IgD-negative memory B cell (primary cell): ENCODE measurements around the gene ADGRB3. TPM values are rescaled to one million over a fixed set of nuclear protein-coding genes. Genes with fewer than 3 reads are reported as not detected.

Source experiments
- H3K27ac Mint-ChIP-seq, 3 donors: one replicate each; pipeline ENCODE4 v1.8.0; 2020 to 2022; ENCODE audit warnings: mild to moderate bottlenecking in 3 of 3, mixed read lengths in 3 of 3, moderate library complexity in 1 of 3
- H3K27me3 Mint-ChIP-seq: one replicate; pipeline ENCODE4 v1.8.0; 2021; ENCODE audit warnings: mixed read lengths
- H3K36me3 Mint-ChIP-seq: one replicate; pipeline ENCODE4 v1.8.0; 2020; ENCODE audit warnings: mild to moderate bottlenecking, mixed read lengths
- H3K4me1 Mint-ChIP-seq, 3 donors: one replicate each; pipeline ENCODE4 v1.8.0; 2020 to 2022; ENCODE audit warnings: mixed read lengths in 3 of 3, mild to moderate bottlenecking in 1 of 3
- H3K4me3 Mint-ChIP-seq, 4 donors: one replicate each; pipeline ENCODE4 v1.8.0; 2020 to 2022; ENCODE audit warnings: mild to moderate bottlenecking in 4 of 4, mixed read lengths in 4 of 4, moderate library complexity in 3 of 4
- H3K9me3 Mint-ChIP-seq, 3 donors: one replicate each; pipeline ENCODE4 v1.8.0; 2020 to 2021; ENCODE audit warnings: mixed read lengths in 3 of 3, mild to moderate bottlenecking in 1 of 3
- polyA plus RNA-seq: library from polyadenylated mRNA; unstranded; fragments of 300-500 nt; fragmentation: Illumina TruSeq; gene quantifications from one replicate; pipeline ENCODE4 v1.2.3, GENCODE V29; 2021

ADGRB3 gene
- polyA plus RNA-seq, 1 donor from 2014 or later, result not detected

- Mint-ChIP-seq H3K4me1 (no peaks in the 10 kb centered on the region), H3K9me3 (peaks cover 0 to 4% (median 0%) of the 10 kb centered on the region in 3 donors)
These were observed 409.5 kb downstream of the ADGRB3 start for GRCh38 chr6:69044534-69044933.

GRCh38 chr6:69059413-69059812 lies 424.3 kb downstream of the ADGRB3 start:
- H3K36me3 Mint-ChIP-seq, result no peaks in the 10 kb centered on the region
- H3K4me3 Mint-ChIP-seq, result no peak overlapping the region
- H3K4me1 Mint-ChIP-seq, result no peaks in the 10 kb centered on the region
- H3K9me3 Mint-ChIP-seq, result no peaks in the 10 kb centered on the region
- no peaks in the 10 kb centered on the region for H3K27me3 Mint-ChIP-seq
- H3K27ac Mint-ChIP-seq, result no peak overlapping the region

More at GRCh38 chr6:69044534-69044933, 409.5 kb downstream of the ADGRB3 start:
- Mint-ChIP-seq H3K27me3 (no peaks in the 10 kb centered on the region), H3K4me3 (no peak overlapping the region), H3K36me3 (no peaks in the 10 kb centered on the region), H3K27ac (no peak overlapping the region)

- no peaks in the 10 kb centered on the region for H3K9me3 Mint-ChIP-seq
- no peak overlapping the region for H3K4me3 Mint-ChIP-seq
- no peaks in the 10 kb centered on the region for H3K36me3 Mint-ChIP-seq
- H3K4me1 Mint-ChIP-seq, result no peaks in the 10 kb centered on the region
- H3K27ac Mint-ChIP-seq, result no peak overlapping the region
- H3K27me3 Mint-ChIP-seq, result no peaks in the 10 kb centered on the region
These were observed 426.0 kb downstream of the ADGRB3 start for GRCh38 chr6:69061066-69061465.

GRCh38 chr6:69063401-69063800 lies 428.3 kb downstream of the ADGRB3 start:
- no peak overlapping the region for H3K4me3 Mint-ChIP-seq
- H3K36me3 Mint-ChIP-seq, result no peaks in the 10 kb centered on the region
- H3K4me1 Mint-ChIP-seq, result no peaks in the 10 kb centered on the region
- H3K27ac Mint-ChIP-seq, result no peak overlapping the region
- H3K27me3 Mint-ChIP-seq, result no peaks in the 10 kb centered on the region
- no peaks in the 10 kb centered on the region for H3K9me3 Mint-ChIP-seq

- H3K4me1 Mint-ChIP-seq, result no peaks in the 10 kb centered on the region
- no peak overlapping the region for H3K4me3 Mint-ChIP-seq
- no peaks in the 10 kb centered on the region for H3K36me3 Mint-ChIP-seq
- H3K9me3 Mint-ChIP-seq, result no peaks in the 10 kb centered on the region
- H3K27me3 Mint-ChIP-seq, result no peaks in the 10 kb centered on the region
- no peak overlapping the region for H3K27ac Mint-ChIP-seq
These were observed 429.1 kb downstream of the ADGRB3 start for GRCh38 chr6:69064226-69064625.

GRCh38 chr6:69069881-69070280 lies 434.8 kb downstream of the ADGRB3 start:
- Mint-ChIP-seq H3K4me1 (no peaks in the 10 kb centered on the region), H3K4me3 (no peak overlapping the region), H3K36me3 (no peaks in the 10 kb centered on the region)

GRCh38 chr6:69072796-69073195 lies 437.7 kb downstream of the ADGRB3 start:
- Mint-ChIP-seq H3K27me3 (no peaks in the 10 kb centered on the region), H3K9me3 (no peaks in the 10 kb centered on the region), H3K4me1 (no peaks in the 10 kb centered on the region), H3K4me3 (no peak overlapping the region), H3K36me3 (no peaks in the 10 kb centered on the region), H3K27ac (no peak overlapping the region)

More at GRCh38 chr6:69069881-69070280, 434.8 kb downstream of the ADGRB3 start:
- no peaks in the 10 kb centered on the region for H3K27me3 Mint-ChIP-seq
- H3K27ac Mint-ChIP-seq, result no peak overlapping the region
- no peaks in the 10 kb centered on the region for H3K9me3 Mint-ChIP-seq

GRCh38 chr6:69084746-69085335 lies 449.8 kb downstream of the ADGRB3 start:
- no peaks in the 10 kb centered on the region for H3K4me1 Mint-ChIP-seq
- no peak overlapping the region for H3K4me3 Mint-ChIP-seq
- H3K9me3 Mint-ChIP-seq, result peaks cover 0 to 3% (median 0%) of the 10 kb centered on the region in 3 donors
- peaks cover 1% of the 10 kb centered on the region for H3K27me3 Mint-ChIP-seq
- H3K36me3 Mint-ChIP-seq, result no peaks in the 10 kb centered on the region
- H3K27ac Mint-ChIP-seq, result no peak overlapping the region

- Mint-ChIP-seq H3K9me3 (peaks cover 0 to 3% (median 3%) of the 10 kb centered on the region in 3 donors), H3K27ac (no peak overlapping the region), H3K36me3 (no peaks in the 10 kb centered on the region), H3K4me3 (no peak overlapping the region), H3K4me1 (no peaks in the 10 kb centered on the region), H3K27me3 (peaks cover 1% of the 10 kb centered on the region)
These were observed 451.6 kb downstream of the ADGRB3 start for GRCh38 chr6:69086689-69087088.

GRCh38 chr6:69089539-69089938 lies 454.5 kb downstream of the ADGRB3 start:
- no peaks in the 10 kb centered on the region for H3K36me3 Mint-ChIP-seq
- H3K27ac Mint-ChIP-seq, result no peak overlapping the region
- no peaks in the 10 kb centered on the region for H3K27me3 Mint-ChIP-seq
- H3K9me3 Mint-ChIP-seq, result peaks cover 3% of the 10 kb centered on the region in 3 donors
- no peaks in the 10 kb centered on the region for H3K4me1 Mint-ChIP-seq
- no peak overlapping the region for H3K4me3 Mint-ChIP-seq

GRCh38 chr6:69090132-69090531 lies 455.1 kb downstream of the ADGRB3 start:
- no peaks in the 10 kb centered on the region for H3K4me1 Mint-ChIP-seq
- H3K27me3 Mint-ChIP-seq, result no peaks in the 10 kb centered on the region
- no peak overlapping the region for H3K27ac Mint-ChIP-seq
- peaks cover 2 to 3% (median 3%) of the 10 kb centered on the region in 3 donors for H3K9me3 Mint-ChIP-seq
- no peaks in the 10 kb centered on the region for H3K36me3 Mint-ChIP-seq
- H3K4me3 Mint-ChIP-seq, result no peak overlapping the region

- Mint-ChIP-seq H3K27ac (no peak overlapping the region), H3K36me3 (no peaks in the 10 kb centered on the region), H3K4me1 (no peaks in the 10 kb centered on the region), H3K27me3 (no peaks in the 10 kb centered on the region), H3K9me3 (peaks cover 0 to 3% (median 2%) of the 10 kb centered on the region in 3 donors), H3K4me3 (no peak overlapping the region)
These were observed 461.6 kb downstream of the ADGRB3 start for GRCh38 chr6:69096681-69097080.

- Mint-ChIP-seq H3K27me3 (no peaks in the 10 kb centered on the region), H3K27ac (no peak overlapping the region), H3K4me3 (no peak overlapping the region), H3K4me1 (no peaks in the 10 kb centered on the region), H3K9me3 (no peaks in the 10 kb centered on the region), H3K36me3 (no peaks in the 10 kb centered on the region)
These were observed 462.9 kb downstream of the ADGRB3 start for GRCh38 chr6:69097948-69098347.

- Mint-ChIP-seq H3K4me1 (no peaks in the 10 kb centered on the region), H3K27ac (no peak overlapping the region), H3K36me3 (no peaks in the 10 kb centered on the region), H3K27me3 (no peaks in the 10 kb centered on the region), H3K4me3 (no peak overlapping the region), H3K9me3 (no peaks in the 10 kb centered on the region)
These were observed 463.8 kb downstream of the ADGRB3 start for GRCh38 chr6:69098910-69099309.

- H3K36me3 Mint-ChIP-seq, result no peaks in the 10 kb centered on the region
- H3K27ac Mint-ChIP-seq, result no peak overlapping the region
- H3K27me3 Mint-ChIP-seq, result no peaks in the 10 kb centered on the region
- no peaks in the 10 kb centered on the region for H3K4me1 Mint-ChIP-seq
- H3K9me3 Mint-ChIP-seq, result peaks cover 0 to 5% (median 0%) of the 10 kb centered on the region in 3 donors
- H3K4me3 Mint-ChIP-seq, result no peak overlapping the region
These were observed 465.7 kb downstream of the ADGRB3 start for GRCh38 chr6:69100772-69101171.

GRCh38 chr6:69102416-69102815 lies 467.3 kb downstream of the ADGRB3 start:
- no peaks in the 10 kb centered on the region for H3K36me3 Mint-ChIP-seq
- H3K4me3 Mint-ChIP-seq, result no peak overlapping the region
- H3K27me3 Mint-ChIP-seq, result no peaks in the 10 kb centered on the region
- no peak overlapping the region for H3K27ac Mint-ChIP-seq
- peaks cover 0 to 5% (median 0%) of the 10 kb centered on the region in 3 donors for H3K9me3 Mint-ChIP-seq
- H3K4me1 Mint-ChIP-seq, result no peaks in the 10 kb centered on the region
